HCT116 (cell line): Measurements from ENCODE around the gene LCOR.

Experiments
- ELF1 ChIP-seq: IDR thresholded peaks from 2 replicates; pipeline ENCODE4 v1.6.1; 2012; ENCODE audit warnings: low read depth, borderline replicate concordance
- EZH2 ChIP-seq: fragments of 200-600 bp; sonication (generic); IDR thresholded peaks from 2 replicates; pipeline ENCODE4 v1.6.1; 2017; ENCODE audit warnings: antibody characterized with exemption, mixed run types
- EZH2phosphoT487 ChIP-seq: fragments of 200-600 bp; IDR thresholded peaks from 2 replicates; pipeline ENCODE4 v1.6.1; 2018; ENCODE audit warnings: antibody characterized with exemption, borderline replicate concordance
- FOSL1 ChIP-seq: IDR thresholded peaks from 2 replicates; pipeline ENCODE4 v1.6.1; 2012; ENCODE audit warnings: low read depth
- POLR2A ChIP-seq: IDR thresholded peaks from 2 replicates; pipeline ENCODE4 v1.7.0; 2011; ENCODE audit warnings: borderline replicate concordance; ENCODE audit not compliant: insufficient read depth, insufficient read length; ENCODE audit errors: extremely low read depth
- POLR2AphosphoS5 ChIP-seq: IDR thresholded peaks from 2 replicates; pipeline ENCODE4 v1.6.1; 2011; ENCODE audit warnings: mild to moderate bottlenecking, low read depth, low read length, moderate library complexity
- RAD21 ChIP-seq: IDR thresholded peaks from 2 replicates; pipeline ENCODE4 v1.6.1; 2012; ENCODE audit warnings: low read depth, mild to moderate bottlenecking
- REST ChIP-seq: IDR thresholded peaks from 2 replicates; pipeline ENCODE4 v1.6.1; 2012; ENCODE audit warnings: low read depth
- SIN3A ChIP-seq: IDR thresholded peaks from 2 replicates; pipeline ENCODE4 v1.6.1; 2012; ENCODE audit warnings: low read depth
- TCF7L2 ChIP-seq: IDR thresholded peaks from 2 replicates; pipeline ENCODE4 v1.7.0; 2011; ENCODE audit warnings: borderline replicate concordance, inconsistent platforms; ENCODE audit not compliant: insufficient read depth, insufficient read length; ENCODE audit errors: extremely low read depth
- YY1 ChIP-seq: IDR thresholded peaks from 2 replicates; pipeline ENCODE4 v1.6.1; 2011; ENCODE audit warnings: low read length, low read depth, moderate library complexity, mild to moderate bottlenecking; ENCODE audit not compliant: insufficient replicate concordance; ENCODE audit errors: extremely low read depth
- ZNF274 ChIP-seq: fragments of 200-500 bp; sonication (Bioruptor generic); IDR thresholded peaks from 2 replicates; pipeline ENCODE4 v1.6.1; 2014; ENCODE audit warnings: mild to moderate bottlenecking, low read depth, low read length, inconsistent platforms
- TF ChIP-seq, protein P1 (sequence below), 3 experiments: fragments of 200-600 bp in 1 of 3; sonication (generic) in 1 of 3; IDR thresholded peaks in 2 of 3; conservative IDR thresholded peaks in 1 of 3; 2 replicates each; pipeline ENCODE4 v1.5.1; 2012 to 2017; ENCODE audit warnings: low read depth in 2 of 3, low read length in 2 of 3, antibody characterized with exemption in 1 of 3, borderline replicate concordance in 1 of 3, control low read depth in 1 of 3, mild to moderate bottlenecking in 1 of 3, mixed read lengths in 1 of 3, mixed run types in 1 of 3, moderate library complexity in 1 of 3; ENCODE audit not compliant: insufficient read depth in 1 of 3

GRCh38 chr10:97002670-97003069, 170.6 kb downstream of the LCOR start:
- TF ChIP-seq, protein P1, sequence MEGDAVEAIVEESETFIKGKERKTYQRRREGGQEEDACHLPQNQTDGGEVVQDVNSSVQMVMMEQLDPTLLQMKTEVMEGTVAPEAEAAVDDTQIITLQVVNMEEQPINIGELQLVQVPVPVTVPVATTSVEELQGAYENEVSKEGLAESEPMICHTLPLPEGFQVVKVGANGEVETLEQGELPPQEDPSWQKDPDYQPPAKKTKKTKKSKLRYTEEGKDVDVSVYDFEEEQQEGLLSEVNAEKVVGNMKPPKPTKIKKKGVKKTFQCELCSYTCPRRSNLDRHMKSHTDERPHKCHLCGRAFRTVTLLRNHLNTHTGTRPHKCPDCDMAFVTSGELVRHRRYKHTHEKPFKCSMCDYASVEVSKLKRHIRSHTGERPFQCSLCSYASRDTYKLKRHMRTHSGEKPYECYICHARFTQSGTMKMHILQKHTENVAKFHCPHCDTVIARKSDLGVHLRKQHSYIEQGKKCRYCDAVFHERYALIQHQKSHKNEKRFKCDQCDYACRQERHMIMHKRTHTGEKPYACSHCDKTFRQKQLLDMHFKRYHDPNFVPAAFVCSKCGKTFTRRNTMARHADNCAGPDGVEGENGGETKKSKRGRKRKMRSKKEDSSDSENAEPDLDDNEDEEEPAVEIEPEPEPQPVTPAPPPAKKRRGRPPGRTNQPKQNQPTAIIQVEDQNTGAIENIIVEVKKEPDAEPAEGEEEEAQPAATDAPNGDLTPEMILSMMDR (IDR thresholded peaks at IDR 0.05 in 2 of 3, conservative IDR thresholded peaks at IDR 0.05 in 1 of 3; ENCODE audit: borderline replicate concordance in 1 of 3, insufficient read depth in 1 of 3, low read depth in 2 of 3, low read length in 2 of 3) = no peak
- TF ChIP-seq POLR2AphosphoS5 (no peak), RAD21 (no peak), YY1 (no peak), ZNF274 (no peak), POLR2A (no peak), EZH2 (no peak), SIN3A (no peak), TCF7L2 (no peak), EZH2phosphoT487 (no peak), REST (no peak), FOSL1 (no peak), ELF1 (no peak)
